Peyer's patch (tissue), 4 donors: ENCODE data around the gene IMMP2L.

Experiments
- POLR2A ChIP-seq, 2 donors: fragments of 450-650 bp; IDR thresholded peaks; one replicate each; pipeline ENCODE4 v1.5.1; 2017; ENCODE audit warnings: antibody characterized with exemption in 2 of 2, mild to moderate bottlenecking in 2 of 2, moderate library complexity in 2 of 2
- TF ChIP-seq, protein P1 (sequence below), 6 experiments: fragments of 450-650 bp in 4 of 6; fragments of 200-600 bp in 2 of 6; sonication (generic) in 1 of 6; IDR thresholded peaks; one replicate each; pipeline ENCODE4 v1.5.1; 2017 to 2019; ENCODE audit warnings: antibody characterized with exemption in 6 of 6, mild to moderate bottlenecking in 3 of 6, moderate library complexity in 1 of 6

DNA sequence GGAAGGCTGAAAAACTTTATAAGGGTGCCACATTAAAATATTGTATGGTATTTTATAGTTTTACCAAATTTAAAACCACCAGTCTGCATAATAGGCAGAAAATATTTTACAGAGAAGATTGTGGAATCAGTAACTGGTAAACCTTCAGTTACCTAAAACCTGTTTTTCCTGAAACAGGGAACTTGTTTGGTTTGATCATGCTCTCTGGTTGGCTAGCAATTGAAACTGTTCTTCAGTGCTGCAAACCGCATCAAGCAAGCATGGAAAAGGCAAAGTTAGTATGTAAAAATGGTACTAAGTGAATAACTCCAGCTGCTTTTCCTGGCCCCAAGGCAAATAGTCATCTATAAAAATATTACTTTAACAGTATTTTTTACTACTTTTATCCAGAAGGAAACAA is 788.2 kb downstream of the IMMP2L start:
- TF ChIP-seq, protein P1, sequence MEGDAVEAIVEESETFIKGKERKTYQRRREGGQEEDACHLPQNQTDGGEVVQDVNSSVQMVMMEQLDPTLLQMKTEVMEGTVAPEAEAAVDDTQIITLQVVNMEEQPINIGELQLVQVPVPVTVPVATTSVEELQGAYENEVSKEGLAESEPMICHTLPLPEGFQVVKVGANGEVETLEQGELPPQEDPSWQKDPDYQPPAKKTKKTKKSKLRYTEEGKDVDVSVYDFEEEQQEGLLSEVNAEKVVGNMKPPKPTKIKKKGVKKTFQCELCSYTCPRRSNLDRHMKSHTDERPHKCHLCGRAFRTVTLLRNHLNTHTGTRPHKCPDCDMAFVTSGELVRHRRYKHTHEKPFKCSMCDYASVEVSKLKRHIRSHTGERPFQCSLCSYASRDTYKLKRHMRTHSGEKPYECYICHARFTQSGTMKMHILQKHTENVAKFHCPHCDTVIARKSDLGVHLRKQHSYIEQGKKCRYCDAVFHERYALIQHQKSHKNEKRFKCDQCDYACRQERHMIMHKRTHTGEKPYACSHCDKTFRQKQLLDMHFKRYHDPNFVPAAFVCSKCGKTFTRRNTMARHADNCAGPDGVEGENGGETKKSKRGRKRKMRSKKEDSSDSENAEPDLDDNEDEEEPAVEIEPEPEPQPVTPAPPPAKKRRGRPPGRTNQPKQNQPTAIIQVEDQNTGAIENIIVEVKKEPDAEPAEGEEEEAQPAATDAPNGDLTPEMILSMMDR (IDR thresholded peaks at IDR 0.05), result no peak
- no peak for TF ChIP-seq POLR2A (IDR thresholded peaks at IDR 0.05)
